Activated gamma-delta T cell treated with anti-CD3 and anti-CD28 coated beads, Interleukin-2, amount 50 U/mL, for 16 hours (primary cell): ENCODE measurements around the gene MACROD2.

Source experiments
- DNase-seq: peaks from one replicate; pipeline ENCODE4 v3.0.0-alpha.2; 2020; ENCODE audit warnings: low read depth

MACROD2 gene

DNA sequence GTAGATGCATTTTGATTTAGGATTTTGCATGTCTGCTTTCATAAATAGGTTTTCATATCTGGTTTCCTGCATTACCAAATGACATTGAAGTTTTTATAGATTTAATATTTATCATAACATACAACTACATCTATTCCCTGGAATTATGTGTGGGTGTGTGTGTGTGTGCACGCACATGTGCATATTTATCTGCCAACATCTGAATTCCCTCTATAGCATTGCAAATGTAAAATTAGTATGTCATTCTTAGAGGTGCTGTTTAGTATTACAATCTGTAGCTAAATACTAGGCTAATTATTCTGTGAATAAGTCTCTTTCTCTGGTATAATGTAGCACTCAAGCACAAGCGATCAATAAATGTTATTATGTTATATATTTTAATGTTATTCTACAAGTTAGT, 820.0 kb downstream of the MACROD2 start:
- no peak for DNase-seq

DNA sequence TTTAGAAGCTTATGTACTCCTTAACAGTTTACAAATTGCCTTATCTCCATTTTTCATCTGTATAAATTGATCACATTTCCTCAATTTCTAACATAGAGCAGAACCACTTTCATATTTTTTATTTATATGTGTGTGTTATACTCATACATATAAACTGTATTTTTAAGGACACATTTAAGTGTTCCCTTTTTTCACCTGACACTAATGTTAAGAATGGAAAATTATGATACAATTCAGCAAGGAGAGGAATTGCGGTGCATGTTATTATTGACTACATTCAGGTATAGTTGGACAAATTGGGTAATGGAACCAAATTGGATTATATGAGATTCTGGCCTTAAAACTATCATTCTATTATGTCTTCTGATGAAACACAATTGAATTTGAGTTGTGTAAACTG, 821.2 kb downstream of the MACROD2 start:
- no peak for DNase-seq

GRCh38 chr20:14817101-14817500, 821.8 kb downstream of the MACROD2 start:
- DNase-seq: no peak

- no peak for DNase-seq
Observed at GRCh38 chr20:14820771-14821170, 825.5 kb downstream of the MACROD2 start.

- DNase-seq: no peak
Observed at GRCh38 chr20:14821251-14821650, 825.9 kb downstream of the MACROD2 start.

- no peak for DNase-seq
Observed at GRCh38 chr20:14824996-14825395, 829.7 kb downstream of the MACROD2 start.

DNA sequence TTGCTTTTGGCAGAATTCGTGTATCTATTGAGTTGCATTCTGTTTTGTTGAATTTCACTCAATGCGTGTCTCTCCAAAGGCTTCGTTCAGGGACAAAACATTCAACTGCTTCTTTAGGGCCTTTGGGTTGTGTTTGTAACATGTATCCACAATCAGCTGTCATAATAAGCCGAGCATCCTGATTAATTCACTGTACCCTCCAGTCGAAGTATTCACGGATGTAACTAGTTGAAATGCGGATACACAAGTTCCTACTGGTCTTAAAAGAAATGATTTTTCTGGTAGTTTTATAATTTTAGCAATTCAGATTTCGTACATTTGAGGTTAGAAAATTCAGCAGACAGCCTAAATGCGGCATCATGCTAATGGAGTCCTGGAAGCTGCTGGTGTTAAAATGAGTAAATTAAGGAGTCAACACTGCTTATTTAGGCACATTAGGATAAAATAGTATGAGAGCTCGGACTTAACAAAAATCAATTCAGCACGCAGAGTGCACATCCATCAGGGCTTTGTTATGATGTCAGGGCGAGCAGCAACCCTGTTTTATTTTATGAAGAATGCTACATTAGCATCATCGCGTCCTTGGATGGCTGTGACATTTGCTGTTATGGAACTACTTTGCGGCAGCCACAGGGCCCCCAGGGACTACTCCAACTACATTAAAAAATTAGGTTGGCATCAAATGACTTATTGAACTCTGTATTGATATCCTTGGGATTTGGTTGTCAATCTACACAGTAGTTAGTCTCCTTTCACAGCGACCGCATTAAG, 831.4 kb downstream of the MACROD2 start:
- DNase-seq: no peak

- no peak for DNase-seq
Observed at GRCh38 chr20:14828459-14828858, 833.1 kb downstream of the MACROD2 start.

DNA sequence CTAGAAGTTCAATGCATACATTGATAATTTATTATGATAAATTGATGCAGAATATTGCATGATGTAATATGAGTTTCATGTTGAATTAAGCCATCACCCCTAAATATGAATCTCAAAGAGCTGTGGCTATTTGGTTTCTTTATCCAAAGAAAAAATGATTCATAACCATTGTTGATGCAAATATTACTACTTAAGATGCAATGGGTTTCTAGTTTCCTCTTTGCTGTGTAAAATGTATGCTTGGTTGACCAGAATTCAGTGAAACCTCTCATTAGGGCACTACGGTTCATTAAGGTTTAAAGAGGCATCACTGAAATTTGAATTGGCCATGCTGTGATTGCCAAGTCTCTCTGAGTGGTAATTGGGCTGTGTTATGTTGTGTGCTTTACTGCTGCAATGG, 834.6 kb downstream of the MACROD2 start:
- DNase-seq: no peak

- DNase-seq: no peak
Observed at GRCh38 chr20:14830466-14830865, 835.1 kb downstream of the MACROD2 start.

- DNase-seq: no peak
Observed at GRCh38 chr20:14830899-14831298, 835.6 kb downstream of the MACROD2 start.

- no peak for DNase-seq
Observed at GRCh38 chr20:14832630-14833029, 837.3 kb downstream of the MACROD2 start.

DNA sequence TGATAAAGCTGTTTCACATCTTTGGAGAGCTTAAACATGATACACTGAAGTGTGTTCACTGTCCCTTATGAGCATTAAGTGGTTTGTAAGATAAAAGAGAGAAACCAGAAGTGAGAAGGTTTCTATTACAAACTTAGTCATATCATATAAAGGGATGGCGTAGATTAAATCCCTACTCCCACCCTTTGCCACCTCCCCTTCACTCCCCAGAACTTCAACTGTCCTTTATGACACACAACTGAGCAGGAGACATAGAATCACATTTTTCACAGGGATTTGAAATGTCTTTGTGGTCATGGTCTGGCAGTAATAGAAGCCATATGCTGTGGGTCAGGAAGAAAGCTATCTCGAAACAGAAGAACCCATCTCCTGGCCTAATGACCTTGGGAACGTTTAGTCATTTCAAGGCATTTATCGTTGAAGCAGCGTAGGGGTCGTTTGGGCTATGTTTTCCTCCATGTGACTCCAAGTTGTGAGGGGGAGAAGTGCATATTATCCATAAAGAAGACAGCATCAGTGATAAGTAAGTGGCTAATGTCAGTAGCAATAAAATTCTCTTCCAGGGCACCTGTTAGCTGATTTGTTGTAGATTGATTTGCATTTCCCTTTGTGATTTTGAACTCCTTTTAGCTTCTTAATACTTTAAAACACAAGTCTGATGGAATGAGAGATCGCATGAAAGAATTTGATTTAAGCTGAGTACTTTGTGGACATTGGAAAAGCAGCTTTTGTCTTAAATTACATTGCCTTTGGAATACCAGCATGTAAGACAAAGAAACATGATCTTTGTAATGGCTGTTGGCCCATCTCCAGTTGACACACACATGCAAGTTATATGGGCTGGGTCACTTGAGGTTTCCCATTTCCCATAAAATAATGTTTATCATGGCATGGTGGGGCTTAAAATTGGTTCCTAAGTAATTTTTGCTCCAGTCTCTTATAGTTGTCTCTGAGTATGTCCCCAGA, 843.6 kb downstream of the MACROD2 start:
- DNase-seq: no peak

GRCh38 chr20:14845199-14846160, 850.2 kb downstream of the MACROD2 start:
- DNase-seq: no peak

DNA sequence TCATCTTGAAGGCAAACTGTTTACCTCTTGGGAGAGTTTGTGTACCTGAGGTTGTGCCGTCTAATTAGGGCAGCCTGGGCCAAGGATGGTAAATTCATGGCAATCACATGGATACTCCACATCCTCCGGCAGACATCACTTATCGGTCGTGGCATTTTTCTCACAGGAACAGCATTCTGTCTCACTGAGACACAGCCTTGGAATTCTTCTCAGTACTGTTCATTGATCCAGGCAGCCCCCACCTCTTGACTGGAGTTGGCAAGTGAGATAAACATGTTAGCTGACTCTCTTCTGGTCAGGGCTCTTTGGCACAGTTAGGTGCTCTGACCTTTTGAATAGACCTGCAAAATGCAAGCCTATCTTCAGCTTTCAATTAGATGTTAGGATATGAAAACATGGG, 853.5 kb downstream of the MACROD2 start:
- no peak for DNase-seq

- DNase-seq: no peak
Observed at GRCh38 chr20:14853079-14853478, 857.8 kb downstream of the MACROD2 start.

DNA sequence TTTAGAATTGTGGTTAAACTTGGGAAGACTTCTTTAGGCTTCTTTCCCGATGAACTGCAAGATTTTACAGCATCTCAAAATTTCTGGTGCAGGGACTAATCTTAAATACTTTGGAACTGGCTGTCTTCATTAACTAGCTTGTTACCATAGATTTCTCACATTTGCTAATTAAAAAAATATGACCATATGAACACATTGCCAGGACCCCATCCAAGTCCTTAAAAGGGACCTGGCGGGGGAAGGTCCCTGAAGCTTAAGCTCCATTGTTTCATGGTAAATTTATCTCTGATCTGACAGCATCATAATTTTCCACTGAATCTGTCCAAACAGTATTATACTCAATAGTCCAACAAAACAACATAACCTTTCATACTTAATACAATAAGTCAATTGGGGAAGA, 859.9 kb downstream of the MACROD2 start:
- DNase-seq: no peak

DNA sequence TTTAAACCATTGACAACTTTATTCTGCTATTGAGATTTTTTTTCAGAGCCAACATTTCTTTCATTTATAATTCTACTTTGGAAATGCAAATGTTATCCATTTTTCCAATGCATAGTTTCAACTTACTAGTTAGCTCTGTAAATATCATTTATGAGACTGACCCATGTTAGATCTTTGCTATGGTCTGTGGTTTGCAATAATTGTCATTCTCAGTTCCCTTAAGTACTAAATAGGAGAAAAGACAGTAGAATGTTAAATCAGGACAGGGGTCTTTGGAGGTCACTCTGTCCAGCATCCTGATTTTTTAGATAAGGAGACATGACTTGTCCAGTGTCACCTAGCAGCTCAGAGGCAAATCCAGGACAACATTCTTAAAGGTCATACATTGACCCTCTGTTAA, 864.3 kb downstream of the MACROD2 start:
- DNase-seq: no peak

- DNase-seq: no peak
Observed at GRCh38 chr20:14860410-14860814, 865.1 kb downstream of the MACROD2 start.

DNA sequence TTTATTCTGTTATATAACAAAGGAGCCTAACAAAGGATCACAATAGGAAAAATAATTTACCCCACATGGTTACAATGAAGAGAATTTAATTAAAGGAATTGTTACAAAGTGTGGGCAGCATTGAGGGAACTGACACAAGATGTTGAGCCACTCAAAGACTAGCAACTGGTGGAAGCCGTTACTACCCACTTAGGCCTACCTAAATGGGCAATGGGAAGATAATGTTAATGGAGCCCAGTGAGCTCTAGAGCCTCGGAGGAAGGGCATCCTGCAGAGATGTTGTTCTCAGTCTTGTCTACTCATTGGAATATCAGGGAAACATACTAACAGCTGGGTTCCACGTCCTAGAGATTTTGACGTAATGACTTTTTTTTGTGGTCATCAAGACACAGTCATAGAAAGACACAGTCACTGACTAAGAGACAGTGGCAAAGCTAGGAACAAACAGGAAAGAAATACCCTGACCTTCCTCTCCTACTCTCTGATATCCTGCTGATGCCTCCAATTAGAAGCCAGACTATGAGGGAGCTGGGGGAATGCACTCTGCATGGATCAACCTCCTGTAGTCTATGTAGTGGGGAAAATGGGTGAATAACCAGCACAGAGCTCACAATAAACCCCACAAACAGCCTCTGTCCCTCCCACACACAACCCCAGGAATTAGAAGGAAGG, 865.8 kb downstream of the MACROD2 start:
- DNase-seq: no peak

DNA sequence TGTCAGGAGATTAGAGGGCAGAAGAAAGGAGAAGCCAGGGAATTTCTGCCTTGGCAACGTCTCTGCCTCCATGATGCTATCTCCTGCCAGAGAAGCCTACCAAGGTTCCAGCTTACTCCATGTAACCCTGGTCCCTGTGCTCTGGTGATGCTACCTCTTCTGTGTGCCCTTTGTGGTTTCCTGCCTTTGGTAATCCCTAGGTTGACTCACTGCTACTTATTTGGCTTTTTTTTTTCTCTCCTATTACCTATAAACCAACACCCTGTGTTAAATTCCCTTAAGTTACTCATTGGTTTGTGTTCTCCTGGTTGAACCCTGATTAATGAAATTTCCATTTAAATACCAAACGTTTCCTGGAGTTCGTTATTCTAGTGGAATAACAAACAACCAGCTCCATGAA, 869.9 kb downstream of the MACROD2 start:
- DNase-seq: no peak
